Measurements from ENCODE around the gene FKBP5.

GRCh38 chr6:35622283-35622682 lies 66.4 kb downstream of the FKBP5 start:
- no peak for TF ChIP-seq CTCF (IDR thresholded peaks at IDR 0.05; ENCODE audit: poor library complexity, severe bottlenecking)
- no peak for TF ChIP-seq EZH2 (IDR thresholded peaks at IDR 0.05; ENCODE audit: borderline replicate concordance, insufficient read depth, low read length, poor library complexity, severe bottlenecking)
- TF ChIP-seq MXI1 (conservative IDR thresholded peaks at IDR 0.05; ENCODE audit: poor library complexity, severe bottlenecking): no peak
- no peak for TF ChIP-seq SMC3 (conservative IDR thresholded peaks at IDR 0.05; ENCODE audit: poor library complexity)
- no peak for TF ChIP-seq RAD21 (conservative IDR thresholded peaks at IDR 0.05)

All from neural cell (in vitro differentiated cells).